ENCODE measurements around the gene DHRS3.

The DHRS3 gene

GRCh38 chr1:12548279-12548972 lies 69.6 kb downstream of the DHRS3 start:
- Histone ChIP-seq H3K4me2 (ENCODE audit: low read length) (no peak overlapping the region), H3K4me1 (peaks cover 4% of the 10 kb centered on the region), H3K9me3 (ENCODE audit: control insufficient read depth, low read length) (no peaks in the 10 kb centered on the region), H3K36me3 (ENCODE audit: control insufficient read depth, insufficient read depth, low read length) (no peaks in the 10 kb centered on the region), H2AFZ (no peak overlapping the region), H3K27ac (no peak overlapping the region), H3K79me2 (no peaks in the 10 kb centered on the region), H3K9ac (no peak overlapping the region), H3K4me3 (ENCODE audit: low read depth, low read length) (no peak overlapping the region), H3K27me3 (ENCODE audit: control insufficient read depth, insufficient read depth, low read length) (no peaks in the 10 kb centered on the region)
- no peak for TF ChIP-seq CTCF (IDR thresholded peaks at IDR 0.05)

GRCh38 chr1:12547586-12548225 lies 70.3 kb downstream of the DHRS3 start:
- no peak overlapping the region for H3K4me2 ChIP-seq (ENCODE audit: low read length)
- H3K4me3 ChIP-seq (ENCODE audit: low read depth, low read length) = no peak overlapping the region
- no peaks in the 10 kb centered on the region for H3K79me2 ChIP-seq
- H3K4me1 ChIP-seq = peaks cover 4% of the 10 kb centered on the region
- no peak overlapping the region for H3K27ac ChIP-seq
- no peak overlapping the region for H2AFZ ChIP-seq
- no peaks in the 10 kb centered on the region for H3K36me3 ChIP-seq (ENCODE audit: control insufficient read depth, insufficient read depth, low read length)
- H3K9me3 ChIP-seq (ENCODE audit: control insufficient read depth, low read length) = no peaks in the 10 kb centered on the region
- no peak for TF ChIP-seq CTCF (IDR thresholded peaks at IDR 0.05)
- no peak overlapping the region for H3K9ac ChIP-seq
- H3K27me3 ChIP-seq (ENCODE audit: control insufficient read depth, insufficient read depth, low read length) = no peaks in the 10 kb centered on the region

GRCh38 chr1:12546771-12547585 lies 71.0 kb downstream of the DHRS3 start:
- Histone ChIP-seq H3K4me1 (peaks cover 4% of the 10 kb centered on the region), H3K9me3 (ENCODE audit: control insufficient read depth, low read length) (no peaks in the 10 kb centered on the region), H3K27me3 (ENCODE audit: control insufficient read depth, insufficient read depth, low read length) (no peaks in the 10 kb centered on the region), H3K9ac (no peak overlapping the region), H3K27ac (no peak overlapping the region), H3K36me3 (ENCODE audit: control insufficient read depth, insufficient read depth, low read length) (no peaks in the 10 kb centered on the region), H3K4me2 (ENCODE audit: low read length) (no peak overlapping the region), H3K79me2 (no peaks in the 10 kb centered on the region), H2AFZ (no peak overlapping the region), H3K4me3 (ENCODE audit: low read depth, low read length) (no peak overlapping the region)
- TF ChIP-seq CTCF (IDR thresholded peaks at IDR 0.05) = no peak

GRCh38 chr1:12544992-12545391 lies 73.0 kb downstream of the DHRS3 start:
- H3K9ac ChIP-seq = no peak overlapping the region
- no peak for TF ChIP-seq CTCF (IDR thresholded peaks at IDR 0.05)
- no peak overlapping the region for H3K27ac ChIP-seq
- H2AFZ ChIP-seq = no peak overlapping the region
- H3K36me3 ChIP-seq (ENCODE audit: control insufficient read depth, insufficient read depth, low read length) = no peaks in the 10 kb centered on the region
- H3K79me2 ChIP-seq = no peaks in the 10 kb centered on the region
- no peaks in the 10 kb centered on the region for H3K27me3 ChIP-seq (ENCODE audit: control insufficient read depth, insufficient read depth, low read length)
- no peaks in the 10 kb centered on the region for H3K9me3 ChIP-seq (ENCODE audit: control insufficient read depth, low read length)
- peaks cover 4% of the 10 kb centered on the region for H3K4me1 ChIP-seq
- no peak overlapping the region for H3K4me2 ChIP-seq (ENCODE audit: low read length)
- no peak overlapping the region for H3K4me3 ChIP-seq (ENCODE audit: low read depth, low read length)
